Kidney (tissue), 14 donors: ENCODE data around the gene CDX1. TPM values are rescaled to one million over a fixed set of nuclear protein-coding genes. Genes with fewer than 3 reads are reported as not detected.

Source experiments
- DNase-seq, 5 donors: peaks; one replicate each; pipeline ENCODE4 v3.0.0-alpha.2; 2013 to 2020
- FAIRE-seq: peaks from 2 replicates; lab custom pipeline; 2012; peaks lifted over from hg19 to GRCh38; lab: Jason Lieb, UNC
- H3K27ac ChIP-seq, 2 donors: one replicate each; pipeline ENCODE4 v1.7.0; 2013; ENCODE audit warnings: low read depth in 2 of 2, low read length in 2 of 2, inconsistent platforms in 1 of 2
- H3K27me3 ChIP-seq: one replicate; pipeline ENCODE4 v1.7.1; 2013; ENCODE audit warnings: low read length, inconsistent platforms; ENCODE audit not compliant: control insufficient read depth, insufficient read depth
- H3K36me3 ChIP-seq, 3 donors: one replicate each; pipeline versions ENCODE4 v1.7.0 to v1.7.1; 2013; ENCODE audit warnings: low read length in 3 of 3, control low read depth in 1 of 3, inconsistent platforms in 1 of 3; ENCODE audit not compliant: insufficient read depth in 3 of 3, control insufficient read depth in 2 of 3
- H3K4me1 ChIP-seq, 3 donors: one replicate each; pipeline versions ENCODE4 v1.7.0 to v1.7.1; 2013; ENCODE audit warnings: low read length in 3 of 3, inconsistent platforms in 1 of 3, low read depth in 1 of 3; ENCODE audit not compliant: control insufficient read depth in 2 of 3, insufficient read depth in 2 of 3
- H3K4me3 ChIP-seq, 3 donors: one replicate each; pipeline versions ENCODE4 v1.7.0 to v1.8.1; 2013; ENCODE audit warnings: low read length in 3 of 3, control low read depth in 1 of 3, inconsistent platforms in 1 of 3
- H3K9ac ChIP-seq, 3 donors: one replicate each; pipeline versions ENCODE4 v1.7.0 to v1.7.1; 2013; ENCODE audit warnings: low read length in 3 of 3, control low read depth in 1 of 3, inconsistent platforms in 1 of 3
- H3K9me3 ChIP-seq, 3 donors: one replicate each; pipeline versions ENCODE4 v1.7.0 to v1.7.1; 2013; ENCODE audit warnings: low read length in 3 of 3, control low read depth in 1 of 3, inconsistent platforms in 1 of 3; ENCODE audit not compliant: control insufficient read depth in 2 of 3, insufficient read depth in 1 of 3
- CTCF ChIP-seq: IDR thresholded peaks from 3 replicates; pipeline ENCODE4 v1.5.1; 2012; ENCODE audit warnings: mild to moderate bottlenecking, moderate library complexity, borderline replicate concordance; ENCODE audit not compliant: insufficient read depth; ENCODE audit errors: extremely low read depth
- intact Hi-C: fragments of 100-400 bp; cut with DNase I; formaldehyde crosslinking; loops from one replicate; pipeline ENCODE4 v1.11.1; 2022
- polyA plus RNA-seq: library from polyadenylated mRNA; stranded (reverse); fragments of 350-450 nt; fragmentation: Illumina TruSeq; extraction: RNeasy Lipid Tissue Mini Kit (QIAGEN cat#74804); gene quantifications from one replicate; pipeline ENCODE4 v1.2.3, GENCODE V29; 2014; ENCODE audit warnings: low read depth, low replicate concordance; ENCODE audit not compliant: insufficient read depth
- total RNA-seq: library from RNA; stranded (reverse); fragmentation: NEBNext Ultra II Directional; extraction: Animal tissue kit (Norgen Biotek cat#: 25700); gene quantifications from one replicate; pipeline ENCODE4 v1.2.1, GENCODE V29; 2021
- donor health status: control.
- donor health status: control.
- donor health status: control.
- donor health status: control.
- donor health status: control.
- donor health status: DM: yes; HTN: yes; CAD: no.
- donor health status: Normal renal cell carcinoma (clear cell type).

The CDX1 gene
- total and polyA plus RNA-seq, 2 donors from 2014 or later = 0.39 TPM; not detected in 1

GRCh38 chr5:150122536-150123481, 43.8 kb upstream of the CDX1 start:
- TF ChIP-seq CTCF = no peak
- intact Hi-C loops = no loop called here
- no peaks in the 10 kb centered on the region for H3K27me3 ChIP-seq
- no peaks in the 10 kb centered on the region for H3K36me3 ChIP-seq
- no peaks in the 10 kb centered on the region for H3K9me3 ChIP-seq
- no peak overlapping the region for H3K4me3 ChIP-seq
- DNase-seq (peak in 2 of 5 donors; percentile 27 to 59), FAIRE-seq (no peak)
- H3K9ac ChIP-seq = no peak overlapping the region
- no peaks in the 10 kb centered on the region for H3K4me1 ChIP-seq
- no peak overlapping the region for H3K27ac ChIP-seq

GRCh38 chr5:150123542-150123941, 43.0 kb upstream of the CDX1 start:
- intact Hi-C loops = no loop called here
- DNase-seq (no peak), FAIRE-seq (no peak)
- no peak for TF ChIP-seq CTCF
- Histone ChIP-seq H3K9ac (no peak overlapping the region), H3K9me3 (no peaks in the 10 kb centered on the region), H3K36me3 (peaks cover 0 to under 1% (median 0%) of the 10 kb centered on the region in 3 donors), H3K27ac (no peak overlapping the region), H3K4me1 (no peaks in the 10 kb centered on the region), H3K27me3 (no peaks in the 10 kb centered on the region), H3K4me3 (no peak overlapping the region)

GRCh38 chr5:150124111-150124557, 42.4 kb upstream of the CDX1 start:
- H3K27ac ChIP-seq = no peak overlapping the region
- no peaks in the 10 kb centered on the region for H3K4me1 ChIP-seq
- intact Hi-C loops = no loop called here
- TF ChIP-seq CTCF = no peak
- no peak overlapping the region for H3K4me3 ChIP-seq
- H3K9me3 ChIP-seq = no peaks in the 10 kb centered on the region
- H3K27me3 ChIP-seq = no peaks in the 10 kb centered on the region
- FAIRE-seq = no peak
- H3K9ac ChIP-seq = no peak overlapping the region
- DNase-seq = peak in 1 of 5 donors; percentile 73
- peaks cover under 1 to 7% (median 2%) of the 10 kb centered on the region in 3 donors for H3K36me3 ChIP-seq
